ENCODE data around the gene DCC. TPM values are rescaled to one million over a fixed set of nuclear protein-coding genes. Genes with fewer than 3 reads are reported as not detected.

DCC gene
- total RNA-seq, 2 donors from 2014 or later: not detected

DNA sequence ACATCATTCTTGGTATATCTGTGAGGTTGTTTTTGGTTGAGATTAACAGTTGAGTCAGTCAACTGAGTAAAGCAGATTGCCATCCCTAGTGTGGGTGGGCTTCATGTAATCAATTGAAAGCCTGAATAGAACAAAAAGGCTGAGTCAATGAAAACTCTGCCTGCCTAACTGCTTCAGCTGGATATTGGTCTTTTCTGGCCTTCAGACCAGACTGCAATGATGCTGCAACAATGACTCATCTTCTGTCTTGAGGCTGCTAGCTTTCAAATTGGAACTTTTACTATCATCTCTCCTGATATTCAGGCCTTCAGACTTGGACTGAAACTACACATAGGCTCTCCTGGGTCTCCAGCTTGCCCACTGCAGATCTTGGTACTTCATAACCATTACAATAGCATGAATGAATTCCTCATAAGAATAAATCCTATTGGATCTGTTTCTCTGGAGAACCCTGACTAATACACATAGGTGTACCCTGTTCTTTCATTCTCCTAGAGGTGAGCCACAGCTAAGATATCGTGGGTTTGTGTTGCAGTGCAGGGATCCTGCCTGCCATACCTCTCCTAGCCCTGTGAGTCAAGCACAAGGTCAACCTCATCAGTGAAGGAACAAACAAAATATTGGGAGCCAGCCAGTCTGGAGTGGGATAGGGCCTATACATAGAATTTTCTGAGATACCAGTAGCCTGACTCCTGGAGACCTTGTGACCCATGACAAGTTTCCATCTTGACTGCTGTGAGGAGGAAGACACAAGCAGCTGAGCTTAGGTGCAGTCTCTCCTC, 473.8 kb downstream of the DCC start:
- Mint-ChIP-seq H3K27me3 (no peaks in the 10 kb centered on the region), H3K27ac (no peak overlapping the region), H3K9me3 (peaks cover 9% of the 10 kb centered on the region), H3K36me3 (ENCODE audit: low read depth) (no peaks in the 10 kb centered on the region), H3K4me1 (no peaks in the 10 kb centered on the region), H3K4me3 (no peak overlapping the region)
- no peak for ATAC-seq (replicated peaks)

DNA sequence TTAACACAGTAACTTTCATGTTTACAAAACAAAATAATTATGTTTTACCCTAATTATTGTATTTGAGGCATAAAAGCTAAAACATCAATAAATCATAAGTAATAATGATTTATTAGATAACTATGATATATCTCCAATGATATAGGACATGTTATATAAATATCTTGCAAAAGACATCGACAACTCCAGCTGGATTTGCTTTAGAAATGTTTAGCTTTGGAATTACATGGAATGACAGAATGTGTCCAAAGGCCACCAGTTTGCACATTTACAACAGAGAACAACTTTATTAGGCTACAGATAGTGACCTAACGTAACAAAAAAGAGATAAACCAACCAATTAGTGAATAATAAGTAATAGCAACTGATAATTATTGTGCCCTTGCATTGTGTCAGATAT, 475.7 kb downstream of the DCC start:
- H3K27me3 Mint-ChIP-seq: no peaks in the 10 kb centered on the region
- ATAC-seq (replicated peaks): no peak
- H3K27ac Mint-ChIP-seq: no peak overlapping the region
- no peak overlapping the region for H3K4me3 Mint-ChIP-seq
- no peaks in the 10 kb centered on the region for H3K36me3 Mint-ChIP-seq (ENCODE audit: low read depth)
- no peaks in the 10 kb centered on the region for H3K4me1 Mint-ChIP-seq
- H3K9me3 Mint-ChIP-seq: peaks cover 9% of the 10 kb centered on the region

DNA sequence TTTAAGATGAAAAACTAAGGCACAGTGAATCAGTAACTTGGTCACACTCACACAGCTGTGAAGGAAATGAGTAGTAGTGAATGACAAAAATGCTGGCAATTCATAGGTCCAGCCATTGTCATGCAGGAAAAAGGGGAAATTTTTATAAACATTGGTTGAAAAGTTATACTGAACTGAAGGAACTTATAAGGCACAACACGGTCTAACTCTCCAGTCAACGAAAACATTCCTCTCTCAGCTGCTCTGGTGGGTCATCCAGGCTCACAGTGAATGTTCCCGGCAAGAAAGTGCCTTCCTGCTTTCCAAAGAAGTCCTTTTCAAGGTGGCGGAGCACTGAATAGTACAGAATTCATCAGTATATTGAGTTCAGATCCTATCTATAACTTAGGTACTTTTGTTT, 476.1 kb downstream of the DCC start:
- Mint-ChIP-seq H3K4me3 (no peak overlapping the region), H3K9me3 (peaks cover 9% of the 10 kb centered on the region), H3K36me3 (ENCODE audit: low read depth) (no peaks in the 10 kb centered on the region), H3K27me3 (no peaks in the 10 kb centered on the region), H3K4me1 (no peaks in the 10 kb centered on the region), H3K27ac (no peak overlapping the region)
- no peak for ATAC-seq (replicated peaks)

DNA sequence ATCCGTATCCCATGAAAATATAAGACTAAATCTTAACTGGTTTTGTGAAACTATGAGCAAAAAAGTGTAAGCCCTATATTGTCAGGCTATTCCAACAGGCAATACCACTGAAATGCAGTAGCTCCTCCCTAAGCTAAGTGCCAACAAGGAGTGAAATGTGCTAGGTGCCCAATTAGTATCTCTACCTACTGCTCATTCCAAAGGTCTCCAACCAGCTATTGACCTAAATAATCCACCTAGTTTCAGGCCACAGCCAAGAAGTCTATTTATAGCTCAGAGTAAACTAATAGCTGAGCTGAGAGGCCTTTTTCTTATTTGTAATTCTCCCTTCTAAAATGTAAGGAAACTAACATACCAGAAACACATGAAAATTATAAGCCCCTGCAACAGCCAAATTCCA, 482.2 kb downstream of the DCC start:
- Mint-ChIP-seq H3K27me3 (no peaks in the 10 kb centered on the region), H3K4me3 (no peak overlapping the region), H3K27ac (no peak overlapping the region), H3K9me3 (peaks cover 3% of the 10 kb centered on the region), H3K4me1 (no peaks in the 10 kb centered on the region), H3K36me3 (ENCODE audit: low read depth) (no peaks in the 10 kb centered on the region)
- ATAC-seq (replicated peaks): no peak

DNA sequence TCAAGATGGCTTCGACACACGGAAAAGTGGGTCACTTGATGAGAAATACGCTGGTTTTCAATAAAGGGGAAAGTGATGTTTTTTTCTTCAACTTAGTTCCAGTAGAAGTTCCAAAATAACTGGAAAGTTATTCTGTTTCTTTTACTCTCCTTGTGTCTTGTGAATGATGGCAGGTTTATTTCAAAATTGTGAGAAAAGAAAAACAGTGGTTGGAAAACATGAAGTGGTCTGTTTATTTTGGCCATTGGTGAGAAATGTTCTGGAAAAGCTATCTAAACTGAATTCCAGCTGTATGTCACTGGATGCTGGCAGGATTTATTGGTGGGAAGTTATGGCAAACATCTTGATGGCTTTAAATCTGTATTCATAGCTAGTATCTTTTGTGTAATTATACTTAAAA, 484.1 kb downstream of the DCC start:
- Mint-ChIP-seq H3K4me1 (no peaks in the 10 kb centered on the region), H3K9me3 (peaks cover 3% of the 10 kb centered on the region), H3K4me3 (no peak overlapping the region), H3K27ac (no peak overlapping the region), H3K36me3 (ENCODE audit: low read depth) (no peaks in the 10 kb centered on the region), H3K27me3 (no peaks in the 10 kb centered on the region)
- no peak for ATAC-seq (replicated peaks)

DNA sequence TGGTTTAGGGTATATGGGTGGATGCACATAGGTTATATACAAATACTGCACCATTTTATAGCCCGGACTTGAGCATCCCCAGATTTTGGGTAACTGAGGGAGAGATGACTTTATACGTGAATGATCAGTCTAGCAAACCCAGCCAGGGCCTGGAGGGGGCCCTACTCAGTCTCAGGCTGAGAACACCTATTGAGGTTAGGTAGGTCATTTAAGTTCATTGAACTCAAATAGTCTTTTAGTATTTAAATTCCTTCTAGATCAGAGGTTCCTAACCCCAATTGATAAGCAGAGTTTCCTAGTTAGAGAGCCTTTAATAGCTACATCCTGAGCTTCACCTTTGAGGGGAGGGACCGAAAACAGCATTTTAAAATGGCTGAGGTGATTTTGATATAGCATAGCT, 487.0 kb downstream of the DCC start:
- no peak for ATAC-seq (replicated peaks)
- Mint-ChIP-seq H3K36me3 (ENCODE audit: low read depth) (no peaks in the 10 kb centered on the region), H3K27ac (no peak overlapping the region), H3K4me1 (no peaks in the 10 kb centered on the region), H3K27me3 (no peaks in the 10 kb centered on the region), H3K4me3 (no peak overlapping the region), H3K9me3 (peaks cover 5% of the 10 kb centered on the region)

DNA sequence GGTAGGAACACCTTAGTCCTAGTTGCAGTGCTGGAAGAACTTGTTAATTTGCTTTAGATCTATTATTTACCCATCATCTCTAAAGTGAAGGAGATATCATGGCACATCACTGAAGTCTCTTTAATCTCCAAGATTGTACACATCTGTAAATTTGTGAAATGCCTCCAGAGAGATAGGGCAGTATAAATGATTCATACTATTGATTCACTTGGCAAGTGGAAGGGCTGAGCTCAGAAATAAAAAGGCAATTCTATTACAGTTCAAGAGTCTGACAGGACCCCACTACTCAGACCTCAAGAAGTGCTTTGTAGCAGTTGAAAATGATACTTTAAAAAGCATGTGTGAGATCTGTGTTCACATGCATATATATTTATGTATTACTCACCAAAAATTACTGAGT, 489.3 kb downstream of the DCC start:
- Mint-ChIP-seq H3K4me1 (no peaks in the 10 kb centered on the region), H3K36me3 (ENCODE audit: low read depth) (no peaks in the 10 kb centered on the region), H3K27ac (no peak overlapping the region), H3K4me3 (no peak overlapping the region), H3K27me3 (no peaks in the 10 kb centered on the region), H3K9me3 (peaks cover 5% of the 10 kb centered on the region)
- ATAC-seq (replicated peaks): no peak

DNA sequence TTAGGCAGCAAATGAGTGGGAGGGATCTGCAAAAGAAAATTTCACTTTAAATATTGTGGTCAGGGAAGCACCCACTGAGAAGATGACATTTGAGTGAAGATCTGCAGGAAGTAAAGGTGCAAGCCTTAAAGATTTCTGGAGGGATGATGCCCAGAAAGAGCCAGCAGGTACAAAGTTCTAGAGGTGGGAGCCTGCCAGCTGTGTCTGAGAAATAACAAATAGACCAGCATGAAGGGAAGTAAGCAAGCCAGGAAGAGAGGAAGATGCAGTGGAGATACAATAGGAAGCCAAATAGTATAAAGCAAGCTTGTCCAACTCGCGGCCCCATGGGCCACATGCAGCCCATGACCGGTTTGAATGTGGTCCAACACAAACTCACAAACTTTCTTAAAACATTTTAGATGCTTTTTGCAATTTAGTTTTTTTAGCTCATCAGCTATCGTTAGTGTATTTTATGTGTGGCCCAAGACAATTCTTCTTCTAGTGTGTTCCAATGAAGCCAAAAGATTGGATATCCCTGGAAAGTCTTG, 489.9 kb downstream of the DCC start:
- peaks cover 5% of the 10 kb centered on the region for H3K9me3 Mint-ChIP-seq

DNA sequence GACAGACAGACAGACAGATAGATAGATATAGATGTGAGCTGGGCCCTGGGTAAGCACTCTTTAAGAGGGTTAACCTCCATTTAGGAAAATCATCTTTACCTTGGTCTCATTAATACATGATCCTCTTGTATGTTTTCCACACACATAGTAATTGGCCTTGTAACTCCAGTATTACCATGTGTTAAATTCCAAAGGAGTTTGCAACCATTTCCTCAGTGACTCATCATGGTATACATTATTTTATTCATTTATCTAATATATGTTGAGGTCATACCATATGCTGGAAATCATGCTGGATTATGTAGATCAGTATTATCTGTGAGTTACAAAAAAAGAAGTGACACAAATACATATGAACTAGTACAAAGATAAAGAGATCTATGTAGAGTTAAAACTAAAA, 504.3 kb downstream of the DCC start:
- H3K4me3 Mint-ChIP-seq: no peak overlapping the region
- no peak for ATAC-seq (replicated peaks)
- H3K27me3 Mint-ChIP-seq: no peaks in the 10 kb centered on the region
- H3K36me3 Mint-ChIP-seq (ENCODE audit: low read depth): no peaks in the 10 kb centered on the region
- H3K27ac Mint-ChIP-seq: no peak overlapping the region
- peaks cover 3% of the 10 kb centered on the region for H3K9me3 Mint-ChIP-seq
- H3K4me1 Mint-ChIP-seq: no peaks in the 10 kb centered on the region

More for the DNA sequence above, 489.9 kb downstream of the DCC start:
- no peak overlapping the region for H3K4me3 Mint-ChIP-seq
- H3K27ac Mint-ChIP-seq: no peak overlapping the region
- H3K27me3 Mint-ChIP-seq: no peaks in the 10 kb centered on the region
- no peak for ATAC-seq (replicated peaks)
- no peaks in the 10 kb centered on the region for H3K4me1 Mint-ChIP-seq
- H3K36me3 Mint-ChIP-seq (ENCODE audit: low read depth): no peaks in the 10 kb centered on the region

DNA sequence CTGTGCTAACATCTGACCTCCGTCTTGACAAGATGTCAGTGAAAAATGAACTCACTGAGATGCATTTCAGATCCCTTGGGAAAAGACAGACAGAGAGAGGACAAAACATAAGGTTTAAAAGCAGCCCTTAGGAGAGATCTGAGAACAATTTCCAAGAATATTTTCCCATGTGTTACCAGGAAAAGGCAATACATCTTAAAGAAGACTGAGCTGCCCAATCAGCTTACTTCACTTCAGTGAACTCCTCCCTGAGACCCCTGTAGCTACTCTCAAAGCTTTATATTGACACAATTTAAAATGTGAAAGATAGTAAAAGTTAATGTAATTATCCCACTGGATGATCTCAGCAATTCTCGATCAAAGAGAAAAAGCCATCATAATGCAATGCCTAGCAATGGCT, 505.0 kb downstream of the DCC start:
- no peak overlapping the region for H3K4me3 Mint-ChIP-seq
- ATAC-seq (replicated peaks): no peak
- no peaks in the 10 kb centered on the region for H3K36me3 Mint-ChIP-seq (ENCODE audit: low read depth)
- no peaks in the 10 kb centered on the region for H3K4me1 Mint-ChIP-seq
- no peak overlapping the region for H3K27ac Mint-ChIP-seq
- H3K9me3 Mint-ChIP-seq: peaks cover 3% of the 10 kb centered on the region
- H3K27me3 Mint-ChIP-seq: no peaks in the 10 kb centered on the region

DNA sequence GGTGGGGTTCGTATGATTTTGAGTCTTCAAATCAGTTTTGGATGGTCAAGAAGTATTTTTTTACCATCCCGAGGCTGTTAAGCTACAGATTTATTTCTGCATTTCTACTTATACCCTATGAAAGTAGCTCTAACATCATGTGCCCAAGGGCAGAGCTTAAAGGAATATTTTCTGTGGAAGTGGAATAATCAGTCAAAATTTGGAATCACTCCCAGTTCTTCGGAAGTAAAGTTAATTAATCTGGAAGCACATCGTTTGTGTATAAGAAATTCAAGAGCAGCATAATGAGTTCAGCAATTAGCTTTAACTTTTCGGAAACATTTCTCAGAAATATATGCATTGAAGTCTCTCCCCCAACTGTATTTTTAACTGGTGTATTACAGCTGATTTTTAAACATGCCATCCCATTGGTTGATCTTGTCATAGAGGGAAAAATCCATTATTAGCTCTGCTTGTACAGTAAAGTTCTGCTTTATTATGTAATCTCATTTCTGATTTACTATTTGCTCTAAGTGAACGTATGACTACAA, 510.1 kb downstream of the DCC start:
- Mint-ChIP-seq H3K27ac (no peak overlapping the region), H3K4me1 (no peaks in the 10 kb centered on the region), H3K27me3 (no peaks in the 10 kb centered on the region), H3K9me3 (peaks cover 3% of the 10 kb centered on the region), H3K36me3 (ENCODE audit: low read depth) (no peaks in the 10 kb centered on the region), H3K4me3 (no peak overlapping the region)
- ATAC-seq (replicated peaks): no peak

DNA sequence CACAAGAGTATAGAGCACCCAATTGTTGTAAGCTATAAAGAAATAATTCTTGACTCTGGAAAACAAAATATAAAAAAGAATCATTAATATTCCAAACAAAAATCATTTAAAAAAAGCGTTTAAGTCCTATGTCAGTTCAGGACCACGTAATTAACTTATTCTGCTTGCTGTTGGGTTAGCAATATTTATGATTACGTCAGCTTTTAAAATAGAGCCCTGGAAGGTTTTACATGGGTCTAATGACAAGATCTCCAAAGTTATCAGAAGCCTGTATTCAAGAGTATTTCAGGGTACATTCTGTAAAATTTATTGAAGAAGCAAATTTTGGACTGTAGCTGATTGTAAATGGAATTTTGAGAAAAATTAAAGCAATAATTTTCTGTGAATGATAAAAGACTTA, 521.6 kb downstream of the DCC start:
- H3K9me3 Mint-ChIP-seq: peaks cover 3% of the 10 kb centered on the region

DNA sequence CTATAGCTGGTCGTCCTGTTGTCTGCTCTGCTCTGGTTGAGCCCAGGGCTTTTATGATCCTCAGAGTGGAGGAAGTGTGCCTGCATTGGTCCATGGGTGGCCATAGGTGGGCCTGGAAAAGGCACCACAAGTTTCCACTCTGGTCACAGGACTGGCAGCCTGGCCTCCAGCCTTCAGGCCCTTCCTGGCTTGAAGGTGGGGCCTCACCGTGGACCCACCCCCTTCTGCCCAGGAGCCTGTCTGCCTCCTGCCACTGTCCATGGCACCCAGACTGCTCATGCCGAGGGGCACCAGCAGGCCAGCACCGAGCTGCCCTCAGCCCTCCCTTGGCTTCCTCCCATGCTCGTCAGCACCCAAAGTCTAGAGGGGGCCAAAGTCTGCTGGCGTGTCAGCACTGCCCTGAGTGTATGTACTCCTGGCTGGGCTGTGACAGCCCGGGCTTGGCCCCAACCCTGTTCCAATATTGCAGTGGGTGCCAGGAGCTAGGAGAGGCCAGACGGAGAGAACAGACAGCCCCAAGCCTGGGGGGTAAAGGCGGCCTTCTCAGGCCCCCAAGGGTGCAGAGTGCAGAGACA, 529.4 kb downstream of the DCC start:
- Mint-ChIP-seq H3K27ac (no peak overlapping the region), H3K4me1 (no peaks in the 10 kb centered on the region), H3K9me3 (peaks cover 4% of the 10 kb centered on the region), H3K36me3 (ENCODE audit: low read depth) (no peaks in the 10 kb centered on the region), H3K27me3 (no peaks in the 10 kb centered on the region), H3K4me3 (no peak overlapping the region)
- ATAC-seq (replicated peaks): no peak

More for the DNA sequence above, 521.6 kb downstream of the DCC start:
- H3K27me3 Mint-ChIP-seq: no peaks in the 10 kb centered on the region
- no peak overlapping the region for H3K4me3 Mint-ChIP-seq
- no peak for ATAC-seq (replicated peaks)
- H3K27ac Mint-ChIP-seq: no peak overlapping the region
- H3K36me3 Mint-ChIP-seq (ENCODE audit: low read depth): no peaks in the 10 kb centered on the region
- no peaks in the 10 kb centered on the region for H3K4me1 Mint-ChIP-seq

DNA sequence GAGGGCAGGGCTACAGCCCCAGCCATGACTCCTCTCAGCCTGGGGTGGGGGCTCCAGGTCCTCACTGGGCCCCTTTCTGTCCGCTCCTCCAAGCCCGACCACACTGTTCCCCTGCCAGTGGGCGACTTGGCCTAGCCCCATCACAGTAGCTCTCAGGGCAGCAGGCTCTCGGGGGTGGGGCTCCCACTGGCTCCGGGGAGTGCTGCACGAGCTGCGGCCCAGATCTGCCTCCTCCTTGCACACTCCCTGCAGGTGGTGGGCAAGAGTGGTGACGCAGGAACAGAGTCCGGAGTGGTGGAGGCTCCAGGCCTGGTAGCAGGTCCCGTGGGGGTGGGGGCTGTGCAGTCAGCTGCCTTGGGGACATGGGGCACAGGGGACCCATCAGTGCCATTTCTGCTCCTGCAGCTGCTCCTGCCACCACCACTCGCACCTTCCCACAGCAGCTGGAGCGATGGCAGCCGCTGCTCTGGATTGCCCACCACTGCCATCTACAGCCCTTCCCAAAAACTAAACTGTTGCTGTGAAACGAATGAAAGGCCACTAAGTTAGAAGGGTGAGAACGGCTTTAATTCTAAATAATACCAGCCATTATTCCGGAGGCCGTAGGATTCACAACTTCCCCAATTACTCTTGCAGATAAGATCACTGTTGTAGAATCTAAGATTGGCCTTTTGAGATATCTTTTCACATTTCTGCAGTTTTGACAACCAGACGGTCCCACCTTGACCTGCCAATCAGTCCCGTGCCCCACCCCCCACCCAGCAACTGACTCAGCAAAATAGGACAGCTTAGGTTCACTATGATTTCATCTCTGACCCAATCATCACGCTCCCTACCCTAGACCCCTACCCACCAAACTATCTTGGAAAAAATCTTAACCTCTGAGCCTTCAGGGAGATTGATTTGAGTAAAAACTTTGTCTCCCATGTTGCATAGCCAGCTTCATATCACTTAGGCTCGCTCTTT, 530.2 kb downstream of the DCC start:
- Mint-ChIP-seq H3K27me3 (no peaks in the 10 kb centered on the region), H3K27ac (no peak overlapping the region), H3K4me3 (no peak overlapping the region), H3K4me1 (no peaks in the 10 kb centered on the region), H3K36me3 (ENCODE audit: low read depth) (no peaks in the 10 kb centered on the region), H3K9me3 (peaks cover 6% of the 10 kb centered on the region)
- ATAC-seq (replicated peaks): no peak
